Measurements from ENCODE around the gene SDCBP2. TPM values are rescaled to one million over a fixed set of nuclear protein-coding genes. Genes with fewer than 3 reads are reported as not detected.

SDCBP2 gene
- total RNA-seq, 2 donors from 2014 or later = 2.9 to 3.9 TPM

- TF ChIP-seq CTCF (IDR thresholded peaks at IDR 0.05) = no peak
- Histone ChIP-seq H3K27ac (no peak overlapping the region), H3K36me3 (peaks cover 6% of the 10 kb centered on the region), H3K27me3 (no peaks in the 10 kb centered on the region), H3K4me3 (no peak overlapping the region), H3K9me3 (no peaks in the 10 kb centered on the region), H3K4me1 (no peaks in the 10 kb centered on the region)
- no peak for DNase-seq (ENCODE audit: low spot score)
Observed at GRCh38 chr20:1304710-1305515, 24.0 kb downstream of the SDCBP2 start.

- H3K9me3 ChIP-seq = no peaks in the 10 kb centered on the region
- H3K36me3 ChIP-seq = peaks cover 6% of the 10 kb centered on the region
- no peaks in the 10 kb centered on the region for H3K27me3 ChIP-seq
- no peak overlapping the region for H3K4me3 ChIP-seq
- no peak overlapping the region for H3K27ac ChIP-seq
- DNase-seq (ENCODE audit: low spot score) = no peak
- no peak for TF ChIP-seq CTCF (IDR thresholded peaks at IDR 0.05)
- no peaks in the 10 kb centered on the region for H3K4me1 ChIP-seq
Observed at GRCh38 chr20:1302685-1303541, 26.0 kb downstream of the SDCBP2 start.

- TF ChIP-seq CTCF (IDR thresholded peaks at IDR 0.05) = no peak
- Histone ChIP-seq H3K27ac (no peak overlapping the region), H3K4me3 (no peak overlapping the region), H3K27me3 (no peaks in the 10 kb centered on the region), H3K4me1 (no peaks in the 10 kb centered on the region), H3K36me3 (peaks cover 6% of the 10 kb centered on the region), H3K9me3 (no peaks in the 10 kb centered on the region)
- DNase-seq (ENCODE audit: low spot score) = no peak
Observed at GRCh38 chr20:1301031-1301529, 27.9 kb downstream of the SDCBP2 start.

- Histone ChIP-seq H3K27ac (no peak overlapping the region), H3K27me3 (no peaks in the 10 kb centered on the region), H3K4me1 (no peaks in the 10 kb centered on the region), H3K36me3 (peaks cover 2% of the 10 kb centered on the region), H3K4me3 (no peak overlapping the region), H3K9me3 (no peaks in the 10 kb centered on the region)
- DNase-seq (ENCODE audit: low spot score) = no peak
- TF ChIP-seq CTCF (IDR thresholded peaks at IDR 0.05) = no peak
Observed at GRCh38 chr20:1300083-1300840, 28.7 kb downstream of the SDCBP2 start.

GRCh38 chr20:1299522-1299921 lies 29.4 kb downstream of the SDCBP2 start:
- Histone ChIP-seq H3K27me3 (no peaks in the 10 kb centered on the region), H3K36me3 (no peaks in the 10 kb centered on the region), H3K4me1 (no peaks in the 10 kb centered on the region), H3K27ac (no peak overlapping the region), H3K4me3 (no peak overlapping the region), H3K9me3 (no peaks in the 10 kb centered on the region)
- DNase-seq (ENCODE audit: low spot score) = no peak
- TF ChIP-seq CTCF (IDR thresholded peaks at IDR 0.05) = no peak

All from right atrium auricular region (tissue), 2 donors.